HepG2 (cell line): Measurements from ENCODE around the gene CORO7. TPM values are rescaled to one million over a fixed set of nuclear protein-coding genes. Genes with fewer than 3 reads are reported as not detected.

Experiments used
- E2F2 ChIP-seq: sonication (generic); formaldehyde crosslinking; IDR thresholded peaks from 2 replicates; pipeline ENCODE4 v1.4.0; 2020; ENCODE audit warnings: missing genetic modification reagents, borderline replicate concordance
- HOXA3 ChIP-seq: sonication (generic); formaldehyde crosslinking; IDR thresholded peaks from 2 replicates; pipeline ENCODE4 v1.5.0; 2020; ENCODE audit warnings: missing genetic modification reagents
- HOXD1 ChIP-seq: sonication (generic); formaldehyde crosslinking; IDR thresholded peaks from 2 replicates; pipeline ENCODE4 v1.5.0; 2020; ENCODE audit warnings: missing genetic modification reagents
- IKZF1 ChIP-seq: fragments of 450-650 bp; IDR thresholded peaks from 2 replicates; pipeline ENCODE4 v1.7.1; 2016
- KLF16 ChIP-seq, 2 experiments: sonication (generic) in 1 of 2; formaldehyde crosslinking in 1 of 2; IDR thresholded peaks; 2 replicates each; pipeline versions ENCODE4 v1.6.1 to v1.8.0; 2016 to 2023; ENCODE audit warnings: missing genetic modification reagents in 2 of 2, missing compliant biosample characterization in 1 of 2
- MXD3 ChIP-seq: IDR thresholded peaks from 2 replicates; pipeline ENCODE4 v1.6.1; 2016; ENCODE audit warnings: mild to moderate bottlenecking, missing biosample characterization, missing genetic modification reagents
- POGZ ChIP-seq: sonication (generic); formaldehyde crosslinking; IDR thresholded peaks from 2 replicates; pipeline ENCODE4 v1.4.0; 2020; ENCODE audit warnings: mild to moderate bottlenecking, missing genetic modification reagents
- RORA ChIP-seq: sonication (generic); formaldehyde crosslinking; IDR thresholded peaks from 2 replicates; pipeline ENCODE4 v1.5.0; 2020; ENCODE audit warnings: mild to moderate bottlenecking, missing genetic modification reagents, moderate library complexity
- SKI ChIP-seq: fragments of 450-650 bp; IDR thresholded peaks from one replicate; pipeline ENCODE4 v1.6.1; 2018; ENCODE audit warnings: mild to moderate bottlenecking; ENCODE audit not compliant: partially characterized antibody
- SMC3 ChIP-seq: IDR thresholded peaks from 2 replicates; pipeline ENCODE4 v1.6.1; 2011; ENCODE audit warnings: low read length, improper control_type of control experiment
- SNAI1 ChIP-seq: sonication (generic); formaldehyde crosslinking; IDR thresholded peaks from 2 replicates; pipeline ENCODE4 v1.5.0; 2020; ENCODE audit warnings: mild to moderate bottlenecking, missing genetic modification reagents, borderline replicate concordance
- TCF12 ChIP-seq, 2 experiments: fragments of 450-650 bp in 1 of 2; sonication (generic) in 1 of 2; formaldehyde crosslinking in 1 of 2; IDR thresholded peaks; 2 replicates each; pipeline versions ENCODE4 v1.6.1 to v1.8.0; 2017 to 2022; ENCODE audit warnings: antibody characterized with exemption in 1 of 2, mild to moderate bottlenecking in 1 of 2, missing genetic modification reagents in 1 of 2, moderate library complexity in 1 of 2
- ZFP36L2 ChIP-seq: sonication (generic); formaldehyde crosslinking; IDR thresholded peaks from 2 replicates; pipeline ENCODE4 v1.4.0; 2020; ENCODE audit warnings: missing genetic modification reagents
- ZMAT3 ChIP-seq: sonication (generic); formaldehyde crosslinking; conservative IDR thresholded peaks from 2 replicates; pipeline ENCODE4 v1.7.0; 2021; ENCODE audit warnings: missing genetic modification reagents
- ZNF44 ChIP-seq: sonication (generic); formaldehyde crosslinking; IDR thresholded peaks from 2 replicates; pipeline ENCODE4 v1.5.1; 2020; ENCODE audit warnings: mild to moderate bottlenecking, missing genetic modification reagents
- ZNF563 ChIP-seq: sonication (generic); formaldehyde crosslinking; IDR thresholded peaks from 2 replicates; pipeline ENCODE4 v1.8.0; 2022; ENCODE audit warnings: mild to moderate bottlenecking, moderate library complexity, missing genetic modification reagents
- ZNF567 ChIP-seq: sonication (generic); formaldehyde crosslinking; IDR thresholded peaks from 2 replicates; pipeline ENCODE4 v1.8.1; 2023; ENCODE audit warnings: mild to moderate bottlenecking, missing genetic modification reagents, borderline replicate concordance
- ZNF724P ChIP-seq: sonication (generic); formaldehyde crosslinking; IDR thresholded peaks from 2 replicates; pipeline ENCODE4 v1.8.0; 2022; ENCODE audit warnings: missing genetic modification reagents, borderline replicate concordance
- ZNF777 ChIP-seq: sonication (generic); formaldehyde crosslinking; IDR thresholded peaks from 2 replicates; pipeline ENCODE4 v1.4.0; 2020; ENCODE audit warnings: missing genetic modification reagents
- polyA plus RNA-seq, 8 experiments: library from polyadenylated mRNA; depleted of rRNA in 3 of 8; stranded (reverse) in 7 of 8; unstranded in 1 of 8; fragments of >200 nt; fragmentation: Illumina TruSeq in 4 of 8; extraction: Trizol in 4 of 8; gene quantifications; 2 replicates each; pipeline versions ENCODE4 v1.2.1 to v1.2.3, GENCODE V29; 2011 to 2016; ENCODE audit warnings: low read depth in 4 of 8, missing spikeins in 1 of 8, mixed read lengths in 1 of 8; ENCODE audit not compliant: insufficient read depth in 1 of 8
- total RNA-seq, 5 experiments: library from RNA; depleted of rRNA; stranded (reverse); fragments of >200 nt; fragmentation: Illumina TruSeq; extraction: Trizol; gene quantifications; 2 replicates each; pipeline ENCODE4 v1.2.3, GENCODE V29; 2016; ENCODE audit warnings: low read depth in 1 of 5
- TF ChIP-seq, protein P1 (sequence below): sonication (generic); formaldehyde crosslinking; IDR thresholded peaks from 2 replicates; pipeline ENCODE4 v1.4.0; 2020; ENCODE audit warnings: missing genetic modification reagents
- TF ChIP-seq, protein P2 (sequence below): sonication (generic); formaldehyde crosslinking; IDR thresholded peaks from 2 replicates; pipeline ENCODE4 v1.8.1; 2022; ENCODE audit warnings: mild to moderate bottlenecking, missing genetic modification reagents

The CORO7 gene
- total and polyA plus RNA-seq, 2 of the 13 experiments (the other 11 are each of a cell fraction or from before 2014, with no cell fraction given), result 9.9 to 14.3 TPM

DNA sequence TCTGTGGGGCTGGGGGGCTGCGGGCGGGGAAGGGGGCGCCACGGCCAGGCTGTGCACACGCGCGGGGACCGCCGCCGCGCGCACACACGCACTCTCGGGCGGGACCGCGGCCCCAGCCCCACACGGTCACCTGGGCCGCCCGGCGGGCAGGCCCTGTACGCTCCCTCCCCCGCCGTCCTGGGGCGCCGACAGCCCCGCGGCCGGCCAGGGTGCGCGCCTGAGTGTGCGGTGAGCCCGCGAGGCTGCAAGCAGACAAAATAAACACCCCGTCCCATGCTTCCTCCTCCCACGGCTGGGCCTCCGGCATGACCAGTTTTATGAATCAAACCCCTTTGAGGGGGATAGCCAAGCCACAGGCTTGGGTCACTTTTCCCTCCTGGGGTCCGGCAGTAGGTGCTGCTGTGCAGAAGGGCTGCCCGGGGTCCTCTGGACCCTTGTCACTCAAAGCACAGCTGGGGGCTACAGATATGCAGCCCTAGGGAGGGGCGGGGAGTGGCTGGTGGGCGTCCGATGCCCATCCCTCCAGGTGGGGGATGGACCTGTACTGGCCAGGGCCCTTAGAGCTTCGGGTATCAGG is 44.3 kb downstream of the CORO7 start (continued):
- TF ChIP-seq E2F2 (CRISPR knock-in tag) (no peak), RORA (CRISPR knock-in tag) (no peak), HOXA3 (peak; percentile 1; the same call in 1 of the 2 replicates), POGZ (CRISPR knock-in tag) (0 out of 2 replicates have a peak, but pooled peaks have one; percentile 6), ZMAT3 (CRISPR knock-in tag) (no peak), HOXD1 (no peak), SMC3 (no peak), ZNF567 (CRISPR knock-in tag) (no peak), KLF16 (CRISPR knock-in tag; IDR thresholded peaks at IDR 0.05) (no peak), TCF12 (IDR thresholded peaks at IDR 0.05) (no peak), TCF12 (CRISPR knock-in tag; IDR thresholded peaks at IDR 0.05) (0 out of 2 replicates have a peak, but pooled peaks have one; percentile 13), ZNF777 (CRISPR knock-in tag) (0 out of 2 replicates have a peak, but pooled peaks have one; percentile 6), SKI (peak; percentile 10), ZNF724P (no peak), ZNF563 (no peak), SNAI1 (CRISPR knock-in tag) (no peak), IKZF1 (no peak), ZFP36L2 (CRISPR knock-in tag) (no peak), ZNF44 (CRISPR knock-in tag) (no peak), MXD3 (CRISPR knock-in tag) (no peak)
- TF ChIP-seq, protein P1, sequence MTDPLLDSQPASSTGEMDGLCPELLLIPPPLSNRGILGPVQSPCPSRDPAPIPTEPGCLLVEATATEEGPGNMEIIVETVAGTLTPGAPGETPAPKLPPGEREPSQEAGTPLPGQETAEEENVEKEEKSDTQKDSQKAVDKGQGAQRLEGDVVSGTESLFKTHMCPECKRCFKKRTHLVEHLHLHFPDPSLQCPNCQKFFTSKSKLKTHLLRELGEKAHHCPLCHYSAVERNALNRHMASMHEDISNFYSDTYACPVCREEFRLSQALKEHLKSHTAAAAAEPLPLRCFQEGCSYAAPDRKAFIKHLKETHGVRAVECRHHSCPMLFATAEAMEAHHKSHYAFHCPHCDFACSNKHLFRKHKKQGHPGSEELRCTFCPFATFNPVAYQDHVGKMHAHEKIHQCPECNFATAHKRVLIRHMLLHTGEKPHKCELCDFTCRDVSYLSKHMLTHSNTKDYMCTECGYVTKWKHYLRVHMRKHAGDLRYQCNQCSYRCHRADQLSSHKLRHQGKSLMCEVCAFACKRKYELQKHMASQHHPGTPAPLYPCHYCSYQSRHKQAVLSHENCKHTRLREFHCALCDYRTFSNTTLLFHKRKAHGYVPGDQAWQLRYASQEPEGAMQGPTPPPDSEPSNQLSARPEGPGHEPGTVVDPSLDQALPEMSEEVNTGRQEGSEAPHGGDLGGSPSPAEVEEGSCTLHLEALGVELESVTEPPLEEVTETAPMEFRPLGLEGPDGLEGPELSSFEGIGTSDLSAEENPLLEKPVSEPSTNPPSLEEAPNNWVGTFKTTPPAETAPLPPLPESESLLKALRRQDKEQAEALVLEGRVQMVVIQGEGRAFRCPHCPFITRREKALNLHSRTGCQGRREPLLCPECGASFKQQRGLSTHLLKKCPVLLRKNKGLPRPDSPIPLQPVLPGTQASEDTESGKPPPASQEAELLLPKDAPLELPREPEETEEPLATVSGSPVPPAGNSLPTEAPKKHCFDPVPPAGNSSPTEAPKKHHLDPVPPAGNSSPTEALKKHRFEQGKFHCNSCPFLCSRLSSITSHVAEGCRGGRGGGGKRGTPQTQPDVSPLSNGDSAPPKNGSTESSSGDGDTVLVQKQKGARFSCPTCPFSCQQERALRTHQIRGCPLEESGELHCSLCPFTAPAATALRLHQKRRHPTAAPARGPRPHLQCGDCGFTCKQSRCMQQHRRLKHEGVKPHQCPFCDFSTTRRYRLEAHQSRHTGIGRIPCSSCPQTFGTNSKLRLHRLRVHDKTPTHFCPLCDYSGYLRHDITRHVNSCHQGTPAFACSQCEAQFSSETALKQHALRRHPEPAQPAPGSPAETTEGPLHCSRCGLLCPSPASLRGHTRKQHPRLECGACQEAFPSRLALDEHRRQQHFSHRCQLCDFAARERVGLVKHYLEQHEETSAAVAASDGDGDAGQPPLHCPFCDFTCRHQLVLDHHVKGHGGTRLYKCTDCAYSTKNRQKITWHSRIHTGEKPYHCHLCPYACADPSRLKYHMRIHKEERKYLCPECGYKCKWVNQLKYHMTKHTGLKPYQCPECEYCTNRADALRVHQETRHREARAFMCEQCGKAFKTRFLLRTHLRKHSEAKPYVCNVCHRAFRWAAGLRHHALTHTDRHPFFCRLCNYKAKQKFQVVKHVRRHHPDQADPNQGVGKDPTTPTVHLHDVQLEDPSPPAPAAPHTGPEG (CRISPR knock-in tag), result peak; percentile 48; the same call in 1 of the 2 replicates
- TF ChIP-seq, protein P2, sequence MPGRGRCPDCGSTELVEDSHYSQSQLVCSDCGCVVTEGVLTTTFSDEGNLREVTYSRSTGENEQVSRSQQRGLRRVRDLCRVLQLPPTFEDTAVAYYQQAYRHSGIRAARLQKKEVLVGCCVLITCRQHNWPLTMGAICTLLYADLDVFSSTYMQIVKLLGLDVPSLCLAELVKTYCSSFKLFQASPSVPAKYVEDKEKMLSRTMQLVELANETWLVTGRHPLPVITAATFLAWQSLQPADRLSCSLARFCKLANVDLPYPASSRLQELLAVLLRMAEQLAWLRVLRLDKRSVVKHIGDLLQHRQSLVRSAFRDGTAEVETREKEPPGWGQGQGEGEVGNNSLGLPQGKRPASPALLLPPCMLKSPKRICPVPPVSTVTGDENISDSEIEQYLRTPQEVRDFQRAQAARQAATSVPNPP (CRISPR knock-in tag), result no peak
